Measurements from ENCODE around the gene TEX52. TPM values are rescaled to one million over a fixed set of nuclear protein-coding genes. Genes with fewer than 3 reads are reported as not detected.
A peak's percentile ranks its signal among the peaks of the same experiment; 100 is the strongest.

The TEX52 gene
- not detected for total RNA-seq
- long read RNA-seq = 0 reads

DNA sequence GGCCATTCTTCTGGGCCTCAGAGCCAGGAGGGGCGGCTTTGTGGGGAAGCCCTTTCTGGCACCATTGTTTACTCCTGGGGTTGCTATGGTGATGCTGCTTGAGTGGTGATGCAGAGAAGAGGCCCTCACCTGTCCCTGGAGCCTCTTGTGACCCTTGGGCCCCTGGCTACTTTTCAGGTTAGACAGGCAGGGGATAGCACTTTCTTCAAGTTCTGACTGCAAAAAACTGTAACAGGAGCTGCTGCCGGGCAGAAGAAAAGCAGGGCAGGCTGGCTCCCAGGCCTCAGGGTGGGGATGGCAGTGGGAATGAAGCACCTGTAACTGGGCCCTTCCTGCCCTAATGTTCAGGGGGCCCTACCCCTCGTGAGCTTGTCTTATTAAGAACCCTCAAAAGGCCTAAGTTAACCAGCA is at the start of gene TEX52:
Gene TEX52, minus strand, starts transcription at position 19 of the 411 bp plus-strand sequence. Its CDS starts 13 bp downstream, at position 6.
- ATAC-seq = no peak
- DNase-seq (ENCODE audit: missing footprints) = no peak
- intact Hi-C loops (cut with DNase I) = no loop called here

DNA sequence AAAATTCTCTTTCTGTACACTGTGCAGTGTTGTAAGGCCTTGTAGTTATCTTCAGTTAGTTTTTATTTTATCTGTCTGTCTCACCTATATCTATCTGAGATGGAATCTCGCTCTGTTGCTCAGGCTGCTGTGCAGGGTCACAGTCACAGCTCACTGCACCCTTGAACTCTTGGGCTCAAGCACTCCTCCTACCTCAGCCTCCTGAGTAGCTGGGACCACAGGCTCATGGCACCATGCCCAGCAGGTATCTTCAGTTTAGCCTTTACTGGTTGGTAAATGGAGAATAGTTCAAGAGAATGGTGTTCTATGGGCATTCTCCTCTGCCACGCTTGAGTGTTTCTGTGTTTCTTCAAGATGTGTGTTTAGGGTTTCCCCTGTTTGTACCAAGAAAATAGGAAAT is 47.4 kb upstream of the TEX52 start:
- intact Hi-C loops (cut with DNase I) = no loop called here
- DNase-seq (ENCODE audit: missing footprints) = no peak
- no peak for ATAC-seq

DNA sequence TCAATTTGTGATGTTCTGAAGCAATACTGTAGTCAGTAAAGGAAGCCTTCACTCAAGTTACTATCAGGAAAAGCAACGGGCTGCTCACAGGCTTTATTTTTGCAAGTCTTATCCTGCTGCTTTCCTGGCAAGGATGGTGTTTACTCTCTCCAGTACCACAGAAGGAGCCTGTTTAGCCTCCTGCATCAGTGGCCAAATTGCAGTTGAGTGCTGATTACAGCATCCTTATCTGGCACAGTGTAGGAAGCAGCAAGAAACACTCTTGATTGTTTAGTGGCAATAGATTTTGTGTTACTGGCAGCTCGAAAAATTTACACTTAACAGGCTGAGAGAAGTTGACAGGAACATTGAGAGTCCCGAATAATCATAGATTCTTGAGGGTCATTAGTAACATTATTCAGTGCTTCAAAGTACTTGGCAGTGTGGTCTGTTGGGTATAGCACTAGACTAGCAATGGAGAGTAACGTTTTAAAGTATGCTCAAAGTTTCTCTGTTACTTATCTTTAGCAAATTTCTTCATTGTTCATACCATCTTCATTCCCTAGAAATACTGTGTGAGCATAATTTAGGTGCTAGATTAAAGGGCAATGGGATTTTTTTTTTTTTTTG is 45.5 kb upstream of the TEX52 start:
- ATAC-seq (peak; percentile 98), DNase-seq (ENCODE audit: missing footprints) (no peak)
- intact Hi-C loops (cut with DNase I) = no loop called here

DNA sequence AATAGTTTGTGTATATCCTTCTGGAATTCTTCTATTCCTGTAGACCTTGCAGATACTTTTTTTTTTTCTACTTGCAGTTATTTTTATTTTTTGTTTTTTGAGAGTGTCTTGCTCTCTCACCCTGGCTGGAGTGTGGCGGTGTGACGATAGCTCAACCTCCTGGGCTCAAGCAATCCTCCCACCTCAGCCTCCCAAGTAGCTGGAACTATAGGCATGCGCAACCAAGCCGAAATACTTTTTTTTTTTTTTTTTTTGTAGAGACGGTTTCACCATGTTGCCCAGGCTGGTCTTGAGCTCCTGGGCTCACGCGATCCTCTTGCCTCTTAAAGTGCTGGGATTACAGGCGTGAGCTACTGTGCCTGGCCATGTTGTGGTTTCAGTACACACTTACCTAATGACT is 43.8 kb upstream of the TEX52 start:
- ATAC-seq (no peak), DNase-seq (ENCODE audit: missing footprints) (no peak)
- intact Hi-C loops (cut with DNase I) = no loop called here

DNA sequence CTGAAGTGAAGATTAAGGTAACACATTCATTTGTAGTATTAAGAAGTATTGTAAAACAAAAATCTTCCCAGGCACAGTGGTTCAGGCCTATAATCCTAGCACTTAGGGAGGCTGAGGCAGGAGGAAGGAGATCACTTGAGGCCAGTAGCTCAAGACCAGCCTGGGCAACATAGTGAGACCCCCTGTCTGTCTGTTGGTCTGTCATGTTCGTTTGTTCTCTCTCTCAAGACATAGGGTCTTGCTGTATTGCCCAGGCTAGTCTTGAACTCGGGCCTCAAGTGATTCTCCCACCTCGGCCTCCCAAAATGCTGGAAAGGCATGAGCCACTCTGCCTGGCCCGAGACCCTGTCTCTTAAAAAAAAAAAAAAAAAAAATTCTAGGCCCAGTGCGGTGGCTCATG is 40.6 kb upstream of the TEX52 start:
- no peak for DNase-seq (ENCODE audit: missing footprints)
- intact Hi-C loops (cut with DNase I) = no loop called here
- ATAC-seq = no peak

DNA sequence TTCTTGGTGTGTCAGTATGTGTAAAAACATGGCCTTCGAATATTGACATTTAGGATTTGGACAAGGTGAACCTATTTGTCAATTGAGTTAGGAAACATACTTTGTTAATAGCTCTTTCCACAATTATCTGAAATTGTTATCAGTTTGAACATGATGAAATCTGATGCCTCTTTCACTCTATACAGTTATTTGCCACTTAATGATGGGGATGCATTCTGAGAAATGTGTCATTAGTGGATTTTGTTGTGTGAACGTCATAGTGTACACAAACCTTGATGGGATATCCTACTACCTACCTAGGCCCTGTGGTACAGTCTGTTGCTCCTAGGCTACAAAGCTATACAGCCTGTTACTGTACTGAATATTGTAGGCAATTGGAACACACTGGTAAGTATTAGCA is 38.7 kb upstream of the TEX52 start:
- intact Hi-C loops (cut with DNase I) = no loop called here
- ATAC-seq (no peak), DNase-seq (ENCODE audit: missing footprints) (no peak)

- intact Hi-C loops (cut with DNase I) = no loop called here
- ATAC-seq (no peak), DNase-seq (ENCODE audit: missing footprints) (no peak)
These were observed 38.2 kb upstream of the TEX52 start for GRCh38 chr12:2895051-2895451.

DNA sequence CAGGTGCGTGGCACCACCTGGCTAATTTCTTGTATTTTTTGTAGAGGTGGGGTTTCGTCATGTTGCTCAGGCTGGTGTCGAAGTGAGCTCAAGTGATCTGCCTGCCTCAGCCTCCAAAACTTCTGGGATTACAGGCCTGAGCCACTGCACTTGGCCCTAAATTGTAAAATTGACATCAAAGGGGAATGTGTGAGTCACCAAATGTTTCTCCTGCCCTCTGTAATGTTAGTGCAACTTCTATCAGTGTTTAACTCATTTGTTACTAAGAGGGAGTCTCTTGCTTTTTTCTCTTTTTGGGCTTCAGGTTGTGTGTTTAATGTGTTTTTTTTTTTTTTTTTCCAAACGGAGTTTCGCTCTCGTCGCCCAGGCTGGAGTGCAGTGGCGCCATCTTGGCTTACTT is 36.2 kb upstream of the TEX52 start:
- DNase-seq (ENCODE audit: missing footprints) (no peak), ATAC-seq (no peak)
- intact Hi-C loops (cut with DNase I) = loop anchor here (5.0 kb wide), 1 partner anchor 64 kb away; the partner anchor contains the start of gene TEAD4

GRCh38 chr12:2892246-2892645 is 35.4 kb upstream of the TEX52 start:
- DNase-seq (ENCODE audit: missing footprints) (no peak), ATAC-seq (no peak)
- intact Hi-C loops (cut with DNase I) = loop anchor here (5.0 kb wide), 1 partner anchor 65 kb away; the partner anchor contains the start of gene TEAD4

- DNase-seq (ENCODE audit: missing footprints) (peak; percentile 75), ATAC-seq (peak; percentile 35)
- intact Hi-C loops (cut with DNase I) = loop anchor here (2.0 to 5.0 kb wide), 2 partner anchors 66 to 145 kb away; partner anchors contain the start of gene TEAD4
These were observed 34.6 kb upstream of the TEX52 start for GRCh38 chr12:2891240-2892053.

DNA sequence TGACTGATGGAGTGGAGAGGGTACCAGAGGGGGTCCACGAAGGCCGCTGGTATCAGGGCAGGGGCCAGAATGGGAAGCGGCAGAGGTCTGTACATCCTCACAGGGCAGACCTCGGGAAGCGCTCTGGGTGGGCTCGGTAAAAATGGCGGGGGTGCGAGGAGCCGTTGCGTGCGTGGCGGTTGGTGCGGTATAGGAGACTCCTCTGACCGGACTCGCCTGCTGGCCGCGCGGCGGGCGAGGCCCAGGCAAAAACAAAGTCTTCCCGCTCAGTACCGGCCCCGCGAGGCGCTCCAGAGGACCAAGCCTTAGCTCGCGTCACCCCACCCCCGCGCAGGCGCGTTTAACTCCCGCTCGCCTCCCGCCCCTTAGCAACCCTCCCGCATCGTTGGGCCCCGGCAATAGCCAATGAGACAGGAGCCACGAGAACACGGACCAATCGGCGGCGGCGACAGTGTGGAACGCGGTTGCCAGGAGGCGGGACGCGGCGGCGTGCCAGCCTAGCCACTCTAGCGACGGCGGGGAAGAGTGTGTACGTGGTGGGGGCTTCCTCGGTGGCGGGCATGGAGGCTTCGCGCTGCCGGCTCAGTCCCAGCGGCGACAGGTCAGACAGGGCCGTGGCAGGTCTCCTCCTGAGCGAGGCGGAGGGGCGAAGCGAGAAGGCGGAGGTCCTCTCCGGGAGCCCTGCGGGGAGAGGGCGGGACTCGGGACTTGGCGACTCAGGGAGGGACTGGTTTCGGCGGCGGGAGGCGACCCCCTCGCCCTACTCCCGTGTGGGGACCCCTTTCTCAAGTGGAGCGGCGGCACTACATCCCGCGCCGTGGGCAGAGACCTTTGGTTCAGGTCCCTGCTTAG is 33.8 kb upstream of the TEX52 start, which contains the start of gene TULP3:
Gene TULP3, plus strand, starts transcription at position 504 of the 852 bp plus-strand sequence. Its CDS starts 57 bp downstream, at position 561.
- ATAC-seq (peak; percentile 99), DNase-seq (ENCODE audit: missing footprints) (peak; percentile 99)
- intact Hi-C loops (cut with DNase I) = loop anchor here (2.0 to 5.0 kb wide), 2 partner anchors 67 to 146 kb away; partner anchors contain the start of gene TEAD4

- intact Hi-C loops (cut with DNase I) = loop anchor here (2.0 to 5.0 kb wide), 2 partner anchors 67 to 147 kb away; partner anchors contain the start of gene TEAD4
- DNase-seq (ENCODE audit: missing footprints) (no peak), ATAC-seq (no peak)
These were observed 33.2 kb upstream of the TEX52 start for GRCh38 chr12:2890001-2890387.

GRCh38 chr12:2886768-2887450 is 30.1 kb upstream of the TEX52 start:
- DNase-seq (ENCODE audit: missing footprints) = no peak
- intact Hi-C loops (cut with DNase I) = loop anchor here (5.0 kb wide), 1 partner anchor 55 kb away; no protein-coding TSS in a partner anchor
- ATAC-seq = no peak

- DNase-seq (ENCODE audit: missing footprints) (no peak), ATAC-seq (no peak)
- intact Hi-C loops (cut with DNase I) = loop anchor here (5.0 kb wide), 1 partner anchor 57 kb away; no protein-coding TSS in a partner anchor
These were observed 28.0 kb upstream of the TEX52 start for GRCh38 chr12:2884810-2885209.

DNA sequence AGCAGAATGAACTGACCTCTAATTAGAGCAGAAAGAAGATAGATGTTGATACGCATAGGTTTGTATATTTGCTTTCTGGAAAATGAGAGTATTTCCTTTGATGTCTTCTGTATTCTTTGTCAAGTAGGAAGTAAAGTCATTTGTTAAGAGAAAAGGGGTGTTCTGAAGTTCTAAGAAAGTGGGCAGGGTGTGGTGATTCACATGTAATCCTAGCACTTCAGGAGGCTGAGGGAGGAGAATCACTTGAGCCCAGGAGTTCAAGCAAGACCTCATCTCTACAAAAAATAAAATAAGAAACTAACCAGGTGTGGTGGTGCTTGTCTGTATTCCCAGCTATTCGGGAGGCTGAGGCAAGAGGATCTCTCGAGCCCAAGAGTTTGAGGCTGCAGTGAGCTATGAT is 23.0 kb upstream of the TEX52 start:
- intact Hi-C loops (cut with DNase I) = no loop called here
- ATAC-seq (no peak), DNase-seq (ENCODE audit: missing footprints) (no peak)

DNA sequence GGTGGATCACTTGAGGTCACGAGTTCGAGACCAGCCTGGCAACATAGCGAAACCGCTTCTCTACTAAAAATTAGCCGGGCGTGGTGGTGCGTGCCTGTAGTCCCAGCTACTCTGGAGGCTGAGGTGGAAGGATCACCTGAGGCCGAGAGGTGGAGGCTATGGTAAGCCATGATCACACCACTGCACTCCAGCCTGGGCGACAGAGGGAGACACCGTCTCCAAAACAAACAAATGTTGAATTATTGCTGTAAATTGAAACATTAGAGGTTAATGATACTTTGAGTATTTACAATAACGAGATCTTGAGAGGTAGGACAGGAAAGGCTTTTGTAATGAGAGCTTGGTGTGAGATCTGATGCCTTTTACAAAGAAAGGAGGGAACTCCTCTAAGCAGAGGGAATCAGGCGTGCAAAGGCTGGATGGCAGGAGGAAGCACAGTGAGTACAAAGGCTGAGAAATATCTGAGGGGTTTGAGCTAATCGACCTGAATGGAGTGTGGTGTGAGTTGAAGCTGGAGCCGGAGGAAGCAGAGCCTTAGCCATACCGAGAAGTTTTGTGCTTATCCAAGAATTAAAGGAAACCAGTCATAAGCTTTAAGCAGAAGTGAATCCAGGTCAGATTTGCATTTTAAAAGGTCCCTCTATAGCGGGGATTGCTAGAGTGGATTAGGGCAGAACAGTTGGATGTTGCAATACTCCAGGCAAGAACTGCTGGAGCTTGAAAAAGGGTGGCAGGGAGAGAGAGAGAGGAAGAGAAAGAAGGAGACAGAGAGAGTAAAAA is 21.3 kb upstream of the TEX52 start:
- intact Hi-C loops (cut with DNase I) = no loop called here
- ATAC-seq = no peak

DNA sequence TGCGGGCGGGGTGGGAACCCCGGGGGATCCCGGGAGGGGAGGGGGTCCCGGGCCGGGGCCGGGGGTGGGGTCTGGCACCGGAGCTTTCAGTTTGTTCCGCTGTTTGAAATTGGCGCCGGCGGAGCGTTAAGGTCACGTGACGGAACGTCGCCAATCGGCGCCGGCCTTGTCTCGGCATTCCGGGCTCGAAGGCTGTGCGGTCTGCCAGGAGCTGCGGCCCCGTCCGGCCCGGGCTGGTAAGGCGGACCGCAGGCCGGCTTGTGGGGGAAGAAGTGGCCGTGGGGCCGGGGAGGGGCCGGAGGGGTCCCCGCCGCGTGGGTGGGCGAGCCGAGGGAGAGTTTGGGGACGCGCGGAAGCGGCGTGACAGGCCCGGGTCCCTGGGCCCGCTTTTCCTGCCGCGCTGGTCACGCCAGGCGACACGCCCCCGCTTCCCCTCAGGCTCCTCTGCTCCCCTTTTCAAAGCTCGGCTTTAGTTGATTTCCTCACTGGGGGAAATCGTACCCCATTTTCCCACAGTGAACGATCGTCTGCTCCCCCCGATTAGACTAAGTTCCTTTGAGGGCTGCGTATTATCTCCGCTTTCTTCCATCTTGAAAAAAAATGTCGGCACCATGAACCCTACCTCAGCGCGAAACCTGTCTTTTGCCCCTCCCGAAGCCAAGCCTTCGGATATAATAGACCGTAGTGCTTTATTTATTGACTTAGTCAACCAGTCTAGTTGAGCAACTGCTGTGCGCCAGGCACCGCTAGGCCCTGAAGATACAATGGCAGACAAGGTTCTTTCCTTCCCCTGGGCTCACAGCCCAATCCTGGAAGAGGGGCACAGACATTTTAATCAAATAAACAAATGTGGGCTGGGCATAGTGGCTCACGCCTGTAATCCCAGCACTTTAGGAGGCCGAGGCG is 20.5 kb upstream of the TEX52 start, which contains the start of the genes FOXM1 and RHNO1:
Gene FOXM1, minus strand, starts transcription at position 128 of the 906 bp plus-strand sequence. CDS start 2,696 bp downstream, outside the sequence.
Gene RHNO1, plus strand, starts transcription at position 177 of the 906 bp plus-strand sequence. CDS start 8,144 bp downstream, outside the sequence.
- ATAC-seq (peak; percentile 96), DNase-seq (ENCODE audit: missing footprints) (peak; percentile 95)
- intact Hi-C loops (cut with DNase I) = no loop called here

More for the DNA sequence above, 21.3 kb upstream of the TEX52 start:
- DNase-seq (ENCODE audit: missing footprints) = no peak

All from Right ventricle myocardium inferior (tissue), 1 donor.